GM18861 (cell line): ENCODE results near the gene PPFIA2.

ENCODE experiments used
- ATAC-seq: cut with Tn5 transposase; IDR thresholded peaks from one replicate; pipeline ENCODE4 v1.9.1; 2021; ENCODE audit not compliant: unreplicated experiment

Gene PPFIA2

GRCh38 chr12:81759190-81760051 lies at the start of gene PPFIA2:
Gene PPFIA2, minus strand, starts transcription at chr12:81759350.
- ATAC-seq: no peak

GRCh38 chr12:81800298-81801148 lies 41.4 kb upstream of the PPFIA2 start:
- ATAC-seq: no peak

- ATAC-seq: no peak
Measured at GRCh38 chr12:81798294-81798693, 39.1 kb upstream of the PPFIA2 start.

GRCh38 chr12:81797100-81797499 lies 38.0 kb upstream of the PPFIA2 start:
- ATAC-seq: peak; percentile 65

GRCh38 chr12:81792666-81793065 lies 33.5 kb upstream of the PPFIA2 start:
- ATAC-seq: no peak

- no peak for ATAC-seq
Measured at GRCh38 chr12:81779216-81779615, 20.1 kb upstream of the PPFIA2 start.

GRCh38 chr12:81778719-81779118 lies 19.6 kb upstream of the PPFIA2 start:
- no peak for ATAC-seq

- no peak for ATAC-seq
Measured at GRCh38 chr12:81758421-81759189, 545 bp downstream of the PPFIA2 start.

GRCh38 chr12:81757731-81758365 lies 1.3 kb downstream of the PPFIA2 start:
- no peak for ATAC-seq

- no peak for ATAC-seq
Measured at GRCh38 chr12:81729781-81730180, 29.4 kb downstream of the PPFIA2 start.

- no peak for ATAC-seq
Measured at GRCh38 chr12:81727391-81727790, 31.8 kb downstream of the PPFIA2 start.

- no peak for ATAC-seq
Measured at GRCh38 chr12:81726634-81727033, 32.5 kb downstream of the PPFIA2 start.

GRCh38 chr12:81723361-81723760 lies 35.8 kb downstream of the PPFIA2 start:
- no peak for ATAC-seq

GRCh38 chr12:81722004-81722403 lies 37.1 kb downstream of the PPFIA2 start:
- ATAC-seq: no peak

- no peak for ATAC-seq
Measured at GRCh38 chr12:81718616-81719015, 40.5 kb downstream of the PPFIA2 start.

- ATAC-seq: no peak
Measured at GRCh38 chr12:81712536-81712935, 46.6 kb downstream of the PPFIA2 start.

- ATAC-seq: no peak
Measured at GRCh38 chr12:81705586-81705985, 53.6 kb downstream of the PPFIA2 start.

GRCh38 chr12:81699551-81699950 lies 59.6 kb downstream of the PPFIA2 start:
- no peak for ATAC-seq

GRCh38 chr12:81692008-81692407 lies 67.1 kb downstream of the PPFIA2 start:
- no peak for ATAC-seq

- no peak for ATAC-seq
Measured at GRCh38 chr12:81683881-81684280, 75.3 kb downstream of the PPFIA2 start.

GRCh38 chr12:81679614-81680013 lies 79.5 kb downstream of the PPFIA2 start:
- ATAC-seq: no peak
